ENCODE measurements around the gene PAFAH1B2. TPM values are rescaled to one million over a fixed set of nuclear protein-coding genes. Genes with fewer than 3 reads are reported as not detected.

Gene PAFAH1B2
- total and polyA plus RNA-seq, 2 of the 8 experiments (the other 6 are each of a cell fraction or from before 2014, with no cell fraction given): 38.2 to 161 TPM

DNA sequence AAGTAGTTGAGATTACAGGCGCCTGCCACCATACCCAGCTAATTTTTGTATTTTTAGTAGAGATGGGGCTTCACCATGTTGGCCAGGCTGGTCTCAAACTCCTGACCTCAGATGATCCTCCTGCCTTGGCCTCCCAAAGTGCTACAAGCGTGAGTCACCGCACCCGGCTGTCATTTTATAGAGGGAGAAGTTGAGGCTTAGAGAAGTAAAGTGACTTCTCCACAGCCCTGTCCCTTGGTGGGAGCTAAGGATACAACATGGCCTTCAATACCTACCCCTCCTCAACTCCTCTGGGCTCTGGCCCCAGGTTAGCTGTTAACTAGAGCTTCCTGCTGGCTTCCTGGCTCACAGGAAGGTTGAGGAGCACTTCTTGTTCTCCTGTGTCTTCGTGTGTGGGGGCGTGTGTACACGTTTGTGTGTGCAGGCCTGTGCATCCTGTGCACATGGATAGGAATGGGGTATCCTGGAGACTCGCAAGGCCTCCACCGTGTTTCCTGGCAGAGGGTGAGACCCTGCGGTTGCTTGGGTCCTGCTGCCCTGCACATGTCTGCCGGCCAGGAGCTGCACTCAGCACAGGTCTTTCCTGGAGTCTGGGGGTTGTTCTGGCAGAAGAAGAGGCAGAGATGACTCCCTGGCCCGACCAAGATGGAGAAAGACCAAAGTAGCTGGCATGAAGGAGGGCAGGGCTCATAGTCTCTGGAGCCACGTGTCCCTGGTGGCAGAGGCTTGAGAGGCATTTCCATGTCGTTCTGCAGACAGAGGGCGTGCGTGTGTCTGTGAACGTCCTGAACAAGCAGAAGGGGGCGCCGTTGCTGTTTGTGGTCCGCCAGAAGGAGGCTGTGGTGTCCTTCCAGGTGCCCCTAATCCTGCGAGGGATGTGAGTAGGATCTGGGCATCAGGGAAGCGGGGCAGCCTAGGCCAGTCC, 36.8 kb downstream of the PAFAH1B2 start (continued):
- TF ChIP-seq SP4 (IDR thresholded peaks at IDR 0.05; ENCODE audit: low read length) (peak; percentile 66; the same call in 1 of the 2 replicates), PHF8 (conservative IDR thresholded peaks at IDR 0.05; ENCODE audit: low read depth, low read length) (no peak), RXRA (IDR thresholded peaks at IDR 0.05; ENCODE audit: insufficient read depth, low read depth, low read length) (no peak), TBP (IDR thresholded peaks at IDR 0.05; ENCODE audit: low read depth, low read length) (peak; percentile 15; the same call in 1 of the 2 replicates), JUND (IDR thresholded peaks at IDR 0.05; ENCODE audit: low read length) (peak; percentile 47; the same call in 1 of the 2 replicates), GABPA (IDR thresholded peaks at IDR 0.05; ENCODE audit: borderline replicate concordance, insufficient read depth, low read length) (no peak), SIX5 (IDR thresholded peaks at IDR 0.05; ENCODE audit: low read depth, low read length) (no peak), RBBP5 (IDR thresholded peaks at IDR 0.05; ENCODE audit: borderline replicate concordance, low read depth, low read length) (no peak)
- TF ChIP-seq, protein P1, sequence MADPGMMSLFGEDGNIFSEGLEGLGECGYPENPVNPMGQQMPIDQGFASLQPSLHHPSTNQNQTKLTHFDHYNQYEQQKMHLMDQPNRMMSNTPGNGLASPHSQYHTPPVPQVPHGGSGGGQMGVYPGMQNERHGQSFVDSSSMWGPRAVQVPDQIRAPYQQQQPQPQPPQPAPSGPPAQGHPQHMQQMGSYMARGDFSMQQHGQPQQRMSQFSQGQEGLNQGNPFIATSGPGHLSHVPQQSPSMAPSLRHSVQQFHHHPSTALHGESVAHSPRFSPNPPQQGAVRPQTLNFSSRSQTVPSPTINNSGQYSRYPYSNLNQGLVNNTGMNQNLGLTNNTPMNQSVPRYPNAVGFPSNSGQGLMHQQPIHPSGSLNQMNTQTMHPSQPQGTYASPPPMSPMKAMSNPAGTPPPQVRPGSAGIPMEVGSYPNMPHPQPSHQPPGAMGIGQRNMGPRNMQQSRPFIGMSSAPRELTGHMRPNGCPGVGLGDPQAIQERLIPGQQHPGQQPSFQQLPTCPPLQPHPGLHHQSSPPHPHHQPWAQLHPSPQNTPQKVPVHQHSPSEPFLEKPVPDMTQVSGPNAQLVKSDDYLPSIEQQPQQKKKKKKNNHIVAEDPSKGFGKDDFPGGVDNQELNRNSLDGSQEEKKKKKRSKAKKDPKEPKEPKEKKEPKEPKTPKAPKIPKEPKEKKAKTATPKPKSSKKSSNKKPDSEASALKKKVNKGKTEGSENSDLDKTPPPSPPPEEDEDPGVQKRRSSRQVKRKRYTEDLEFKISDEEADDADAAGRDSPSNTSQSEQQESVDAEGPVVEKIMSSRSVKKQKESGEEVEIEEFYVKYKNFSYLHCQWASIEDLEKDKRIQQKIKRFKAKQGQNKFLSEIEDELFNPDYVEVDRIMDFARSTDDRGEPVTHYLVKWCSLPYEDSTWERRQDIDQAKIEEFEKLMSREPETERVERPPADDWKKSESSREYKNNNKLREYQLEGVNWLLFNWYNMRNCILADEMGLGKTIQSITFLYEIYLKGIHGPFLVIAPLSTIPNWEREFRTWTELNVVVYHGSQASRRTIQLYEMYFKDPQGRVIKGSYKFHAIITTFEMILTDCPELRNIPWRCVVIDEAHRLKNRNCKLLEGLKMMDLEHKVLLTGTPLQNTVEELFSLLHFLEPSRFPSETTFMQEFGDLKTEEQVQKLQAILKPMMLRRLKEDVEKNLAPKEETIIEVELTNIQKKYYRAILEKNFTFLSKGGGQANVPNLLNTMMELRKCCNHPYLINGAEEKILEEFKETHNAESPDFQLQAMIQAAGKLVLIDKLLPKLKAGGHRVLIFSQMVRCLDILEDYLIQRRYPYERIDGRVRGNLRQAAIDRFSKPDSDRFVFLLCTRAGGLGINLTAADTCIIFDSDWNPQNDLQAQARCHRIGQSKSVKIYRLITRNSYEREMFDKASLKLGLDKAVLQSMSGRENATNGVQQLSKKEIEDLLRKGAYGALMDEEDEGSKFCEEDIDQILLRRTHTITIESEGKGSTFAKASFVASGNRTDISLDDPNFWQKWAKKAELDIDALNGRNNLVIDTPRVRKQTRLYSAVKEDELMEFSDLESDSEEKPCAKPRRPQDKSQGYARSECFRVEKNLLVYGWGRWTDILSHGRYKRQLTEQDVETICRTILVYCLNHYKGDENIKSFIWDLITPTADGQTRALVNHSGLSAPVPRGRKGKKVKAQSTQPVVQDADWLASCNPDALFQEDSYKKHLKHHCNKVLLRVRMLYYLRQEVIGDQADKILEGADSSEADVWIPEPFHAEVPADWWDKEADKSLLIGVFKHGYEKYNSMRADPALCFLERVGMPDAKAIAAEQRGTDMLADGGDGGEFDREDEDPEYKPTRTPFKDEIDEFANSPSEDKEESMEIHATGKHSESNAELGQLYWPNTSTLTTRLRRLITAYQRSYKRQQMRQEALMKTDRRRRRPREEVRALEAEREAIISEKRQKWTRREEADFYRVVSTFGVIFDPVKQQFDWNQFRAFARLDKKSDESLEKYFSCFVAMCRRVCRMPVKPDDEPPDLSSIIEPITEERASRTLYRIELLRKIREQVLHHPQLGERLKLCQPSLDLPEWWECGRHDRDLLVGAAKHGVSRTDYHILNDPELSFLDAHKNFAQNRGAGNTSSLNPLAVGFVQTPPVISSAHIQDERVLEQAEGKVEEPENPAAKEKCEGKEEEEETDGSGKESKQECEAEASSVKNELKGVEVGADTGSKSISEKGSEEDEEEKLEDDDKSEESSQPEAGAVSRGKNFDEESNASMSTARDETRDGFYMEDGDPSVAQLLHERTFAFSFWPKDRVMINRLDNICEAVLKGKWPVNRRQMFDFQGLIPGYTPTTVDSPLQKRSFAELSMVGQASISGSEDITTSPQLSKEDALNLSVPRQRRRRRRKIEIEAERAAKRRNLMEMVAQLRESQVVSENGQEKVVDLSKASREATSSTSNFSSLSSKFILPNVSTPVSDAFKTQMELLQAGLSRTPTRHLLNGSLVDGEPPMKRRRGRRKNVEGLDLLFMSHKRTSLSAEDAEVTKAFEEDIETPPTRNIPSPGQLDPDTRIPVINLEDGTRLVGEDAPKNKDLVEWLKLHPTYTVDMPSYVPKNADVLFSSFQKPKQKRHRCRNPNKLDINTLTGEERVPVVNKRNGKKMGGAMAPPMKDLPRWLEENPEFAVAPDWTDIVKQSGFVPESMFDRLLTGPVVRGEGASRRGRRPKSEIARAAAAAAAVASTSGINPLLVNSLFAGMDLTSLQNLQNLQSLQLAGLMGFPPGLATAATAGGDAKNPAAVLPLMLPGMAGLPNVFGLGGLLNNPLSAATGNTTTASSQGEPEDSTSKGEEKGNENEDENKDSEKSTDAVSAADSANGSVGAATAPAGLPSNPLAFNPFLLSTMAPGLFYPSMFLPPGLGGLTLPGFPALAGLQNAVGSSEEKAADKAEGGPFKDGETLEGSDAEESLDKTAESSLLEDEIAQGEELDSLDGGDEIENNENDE (IDR thresholded peaks at IDR 0.05; ENCODE audit: insufficient replicate concordance, low read length): no peak

Measured in H1 (cell line).